Measurements from ENCODE around the gene BCL11B.

GRCh38 chr14:99179506-99179905, 92.5 kb downstream of the BCL11B start:
- TF ChIP-seq POLR2AphosphoS5 (IDR thresholded peaks at IDR 0.05) (no peak), POLR2A (IDR thresholded peaks at IDR 0.05) (no peak)

Measured in gastroesophageal sphincter (tissue), 2 donors.